Right renal pelvis (tissue), 4 donors: ENCODE measurements around the gene KSR1. TPM values are rescaled to one million over a fixed set of nuclear protein-coding genes. Genes with fewer than 3 reads are reported as not detected.

ENCODE experiments used
- DNase-seq, 4 donors: peaks; one replicate each; pipeline ENCODE4 v3.0.0-alpha.2; 2013; ENCODE audit warnings: low read depth in 4 of 4, low spot score in 3 of 4, missing footprints in 1 of 4
- polyA plus RNA-seq, 4 donors: library from polyadenylated mRNA; unstranded; fragments of 120-200 nt; gene quantifications; one replicate each; pipeline ENCODE4 v1.2.1, GENCODE V29; 2013; ENCODE audit not compliant: insufficient read length in 4 of 4

KSR1 gene
- polyA plus RNA-seq, 4 donors = 41.7 to 54.6 (median 48.1) TPM

DNA sequence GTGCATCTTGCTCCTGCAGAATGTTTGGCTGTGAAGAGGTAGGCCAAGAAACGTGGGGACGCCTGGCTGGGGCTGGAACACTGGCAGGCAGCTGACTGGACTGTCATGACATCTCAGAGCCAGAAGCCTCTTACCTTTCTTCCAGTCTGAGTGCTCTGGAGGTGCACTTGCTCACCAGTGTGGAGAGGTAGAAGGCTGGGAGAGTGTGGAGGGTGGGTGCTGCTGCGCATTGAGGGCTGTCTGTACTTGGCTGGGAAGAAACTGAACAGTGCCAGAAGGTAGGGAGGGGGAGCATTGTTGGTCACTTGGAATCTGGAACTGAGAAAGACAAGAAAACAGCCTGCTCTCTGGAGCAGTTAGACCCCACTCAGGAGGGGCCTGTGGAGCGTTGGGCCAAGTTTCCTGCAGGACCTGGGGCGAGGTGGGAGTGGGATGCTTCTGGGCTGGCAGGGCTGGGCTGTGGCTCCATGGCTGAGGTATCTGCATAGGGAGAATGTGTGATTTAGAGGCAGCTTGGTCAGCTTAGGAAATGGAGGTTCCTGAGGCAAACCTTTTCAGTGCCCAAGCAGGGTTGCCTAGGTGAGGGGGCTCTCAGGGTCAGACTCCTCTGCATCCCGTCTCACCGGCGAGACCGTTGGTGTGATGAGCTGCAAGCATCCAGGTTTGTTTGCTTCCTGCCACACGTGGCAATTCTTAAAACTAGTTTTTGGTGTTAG, 55.1 kb downstream of the KSR1 start:
- DNase-seq = no peak

DNA sequence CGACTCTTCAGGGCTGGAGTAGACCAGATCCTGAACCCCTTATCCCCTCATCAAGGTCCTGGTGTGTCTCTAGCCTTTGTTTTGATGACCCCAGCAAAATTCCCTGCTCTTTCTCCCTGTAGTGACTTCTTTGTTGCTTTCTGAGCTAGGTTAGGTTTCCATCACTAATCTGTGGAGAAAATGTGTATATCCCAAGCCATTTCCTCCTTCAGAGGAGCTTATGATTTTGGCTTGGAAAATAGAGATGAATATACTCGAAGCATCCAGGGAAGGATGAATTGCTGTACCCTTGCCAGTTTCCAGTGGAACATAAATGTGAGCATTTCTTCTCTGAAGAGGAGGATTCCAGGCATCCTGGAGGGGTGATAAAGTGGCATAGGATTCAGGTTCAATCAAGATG, 55.8 kb downstream of the KSR1 start:
- no peak for DNase-seq

DNA sequence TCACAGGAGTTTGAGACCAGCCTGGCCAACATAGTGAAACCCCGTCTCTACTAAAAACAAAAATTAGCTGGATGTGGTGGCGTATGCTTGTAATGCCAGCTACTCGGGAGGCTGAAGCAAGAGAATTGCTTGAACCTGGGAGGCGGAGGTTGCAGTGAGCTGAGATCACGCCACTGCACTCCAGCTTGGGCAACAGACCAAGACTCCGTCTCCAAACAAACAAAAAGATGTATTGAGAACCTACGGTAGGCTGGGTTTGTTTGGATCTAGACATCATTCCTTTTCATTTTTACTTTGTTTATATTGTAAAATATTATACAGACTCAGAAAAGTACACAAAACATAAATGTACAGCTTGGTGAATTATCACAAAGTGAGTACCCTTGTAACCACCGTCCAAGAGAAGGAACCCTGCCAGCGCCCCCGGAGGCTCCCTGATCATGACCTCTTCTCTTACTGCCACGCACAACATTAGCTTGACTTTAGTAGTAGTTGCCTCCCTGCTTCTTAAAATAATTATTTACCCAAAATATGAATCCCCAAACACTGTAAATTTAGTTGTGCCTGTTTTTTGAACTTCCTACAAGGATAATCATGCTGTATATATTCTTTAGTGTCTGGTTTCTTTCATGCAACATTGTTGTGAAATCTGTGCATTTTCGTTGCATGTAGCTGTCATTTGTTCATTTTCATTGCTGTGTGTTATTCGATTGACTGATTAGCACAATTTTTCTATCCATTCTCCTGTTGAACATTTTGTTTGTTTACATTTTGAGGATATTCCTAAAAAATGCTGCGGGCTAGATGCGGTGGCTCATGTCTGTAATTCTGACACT, 56.5 kb downstream of the KSR1 start:
- no peak for DNase-seq

DNA sequence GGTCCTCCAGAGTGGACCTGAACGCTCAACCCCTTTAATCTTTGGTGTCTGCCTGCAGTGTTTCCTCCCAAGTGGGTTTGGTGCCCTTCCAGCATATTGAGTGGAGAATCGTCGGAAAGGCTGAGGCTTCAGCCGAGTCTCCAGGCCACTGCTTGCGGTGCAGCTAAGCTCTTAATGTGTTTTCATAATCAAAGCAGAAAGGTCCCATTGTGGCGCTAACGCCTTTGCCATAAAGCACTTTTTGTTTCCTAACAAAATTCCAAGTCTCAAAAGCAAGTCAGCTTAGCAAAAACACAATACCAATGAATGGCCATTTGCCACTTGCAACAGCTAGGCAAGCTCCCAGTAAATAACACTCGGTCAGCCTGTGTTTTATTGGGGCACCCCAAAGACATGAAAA, 57.6 kb downstream of the KSR1 start:
- no peak for DNase-seq

DNA sequence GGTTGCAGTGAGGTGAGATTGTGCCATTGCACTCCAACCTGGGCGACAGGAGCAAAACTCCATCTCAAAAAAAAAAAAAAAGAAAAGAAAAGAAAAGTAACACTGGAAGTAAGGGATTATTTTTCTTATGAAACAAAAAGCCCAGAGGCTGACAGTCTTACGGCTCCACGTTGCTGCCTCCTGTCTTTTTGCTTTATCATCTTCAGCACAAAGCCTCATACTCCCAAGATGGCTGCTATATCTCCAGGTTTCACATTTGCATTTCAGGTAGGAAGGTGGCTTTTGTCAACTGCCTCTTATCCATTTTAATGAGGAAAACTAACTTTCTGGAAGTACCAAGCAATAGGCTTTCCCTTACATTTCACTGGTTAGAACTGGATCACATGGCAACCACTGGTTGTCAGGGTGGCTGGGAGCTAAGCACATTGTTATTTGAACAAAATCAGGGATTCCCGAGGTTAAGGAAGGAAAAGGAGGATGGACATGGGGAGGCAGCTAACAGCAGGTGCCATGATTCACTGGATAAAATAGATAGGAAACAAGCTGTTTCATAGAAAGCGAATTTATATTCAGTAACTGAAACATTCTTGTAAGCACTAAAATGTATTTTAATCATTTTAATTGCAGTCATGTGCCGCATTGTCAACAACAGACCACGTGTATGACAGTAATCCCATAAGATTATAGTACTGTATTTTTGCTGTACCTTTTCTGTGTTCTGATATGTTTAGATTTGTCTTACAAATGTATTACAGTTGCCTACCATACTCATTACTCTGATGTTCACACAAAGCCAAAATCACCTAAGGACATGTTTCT, 58.6 kb downstream of the KSR1 start:
- no peak for DNase-seq

DNA sequence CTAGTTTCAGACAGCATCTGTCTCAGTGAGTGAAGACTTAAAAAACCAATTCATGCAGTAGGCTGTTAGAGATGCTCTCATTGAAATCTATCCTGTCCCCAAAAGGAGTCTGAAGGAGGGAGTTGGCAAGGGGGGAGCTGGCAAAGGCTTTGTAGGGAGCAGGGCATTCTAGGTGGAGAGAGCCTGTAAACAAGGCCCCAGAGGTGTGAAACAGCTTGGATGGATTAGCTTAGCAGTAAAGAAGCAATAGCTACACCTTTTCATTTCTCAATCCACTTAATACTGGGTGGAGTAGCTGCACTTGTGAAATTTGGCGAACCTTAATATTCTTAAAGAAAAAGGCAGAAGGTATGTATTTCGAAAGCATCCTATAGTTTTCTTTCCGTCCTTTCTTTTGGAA, 61.8 kb downstream of the KSR1 start:
- DNase-seq = no peak

DNA sequence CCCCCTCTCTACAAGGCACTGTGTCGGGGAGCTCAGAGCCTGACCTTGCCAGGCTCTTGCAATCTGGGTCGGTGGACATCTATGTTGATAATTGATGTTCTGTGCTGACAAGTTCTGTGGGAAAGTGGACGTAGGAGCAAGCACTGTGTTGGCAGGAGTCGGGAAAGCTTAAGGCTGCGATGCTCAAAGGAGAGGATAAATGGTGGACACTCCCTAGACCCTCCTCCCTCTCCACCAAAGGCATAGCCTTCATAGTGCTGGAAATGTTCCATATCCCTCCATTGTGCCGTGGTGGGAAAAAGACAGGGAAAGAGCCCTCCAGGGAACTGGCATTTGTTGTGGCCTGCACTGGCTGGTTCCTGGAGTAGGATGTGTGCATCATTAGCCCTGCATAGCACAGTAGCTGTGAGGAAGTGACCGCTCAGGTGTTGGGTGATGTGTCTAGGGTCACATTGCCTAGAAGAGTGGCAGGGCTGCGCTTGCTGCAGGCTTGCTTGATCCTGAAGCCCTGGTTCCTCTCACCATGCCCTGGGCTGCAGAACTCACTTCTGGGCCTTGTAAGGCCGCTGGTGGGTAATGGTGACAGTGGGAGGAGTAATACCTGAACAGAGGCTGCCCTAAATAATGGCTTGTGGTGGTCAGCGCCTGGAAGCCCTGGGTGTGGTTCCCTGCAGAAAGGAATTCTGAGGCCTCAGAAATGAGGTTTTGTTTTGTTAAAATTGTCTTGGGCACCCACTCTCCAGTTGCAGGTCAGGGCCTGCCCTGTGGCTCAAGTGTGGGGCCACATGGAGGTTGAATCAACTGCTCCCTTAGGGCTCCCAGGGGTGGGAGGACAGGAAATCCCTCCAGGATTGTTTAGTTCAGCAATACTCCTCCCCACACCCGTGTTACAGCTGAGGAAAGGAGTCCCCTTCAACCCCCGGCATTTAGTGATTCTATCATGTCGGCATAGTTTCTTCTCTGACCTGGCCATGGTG, 62.6 kb downstream of the KSR1 start:
- DNase-seq = no peak

DNA sequence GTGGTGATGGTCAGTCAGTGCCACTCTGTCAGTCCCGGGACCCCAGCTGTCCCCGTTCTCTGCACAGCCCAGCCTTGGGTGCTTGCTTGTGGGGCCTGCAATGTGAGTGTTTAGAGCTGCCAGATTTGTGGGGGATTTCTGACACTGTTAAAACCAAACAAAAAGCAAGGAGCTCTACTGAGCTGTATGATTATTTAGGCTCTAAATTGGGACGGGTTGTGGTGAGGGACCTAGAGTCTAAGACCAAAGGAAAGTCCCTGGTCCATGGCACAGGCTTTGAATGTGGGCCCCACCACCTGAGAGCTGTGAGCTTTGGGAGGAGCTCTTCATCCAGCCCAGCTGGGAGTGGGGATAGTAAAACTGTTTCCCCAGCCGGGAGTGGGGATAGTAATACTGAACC, 63.3 kb downstream of the KSR1 start:
- no peak for DNase-seq

DNA sequence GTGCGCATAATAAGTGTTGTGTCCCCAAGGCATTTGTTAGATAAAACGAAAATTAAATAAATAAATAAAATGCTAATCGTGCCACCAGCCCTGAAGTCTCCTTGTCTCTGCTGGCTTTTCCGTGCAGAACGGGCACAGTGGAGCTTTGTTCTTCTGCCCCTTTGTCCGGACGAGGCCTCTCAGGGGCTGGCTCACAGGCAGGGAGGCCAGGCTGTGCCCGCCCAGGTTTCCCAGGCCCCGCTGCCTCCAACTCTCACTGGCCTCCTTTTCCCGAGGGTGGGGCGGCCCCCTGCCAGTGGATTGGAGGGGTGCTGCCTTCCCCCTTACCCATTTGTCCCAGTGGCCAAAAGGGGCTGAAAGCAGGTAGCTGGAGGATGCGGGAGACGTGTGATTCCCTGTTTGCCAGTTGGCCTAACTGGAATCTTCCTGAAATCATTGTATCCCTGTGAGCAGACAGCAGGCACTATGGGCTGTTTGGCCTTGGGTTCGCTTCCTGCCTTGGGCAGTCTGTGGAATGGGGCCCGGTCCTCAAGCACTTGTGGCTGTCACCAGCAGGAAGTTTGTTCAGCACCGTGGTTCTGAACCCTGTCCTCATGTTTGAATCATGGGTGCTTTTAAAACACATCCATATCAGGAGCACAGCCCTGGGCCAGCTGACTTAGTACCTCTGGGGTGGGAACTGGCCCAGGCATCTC, 64.4 kb downstream of the KSR1 start:
- DNase-seq = no peak

DNA sequence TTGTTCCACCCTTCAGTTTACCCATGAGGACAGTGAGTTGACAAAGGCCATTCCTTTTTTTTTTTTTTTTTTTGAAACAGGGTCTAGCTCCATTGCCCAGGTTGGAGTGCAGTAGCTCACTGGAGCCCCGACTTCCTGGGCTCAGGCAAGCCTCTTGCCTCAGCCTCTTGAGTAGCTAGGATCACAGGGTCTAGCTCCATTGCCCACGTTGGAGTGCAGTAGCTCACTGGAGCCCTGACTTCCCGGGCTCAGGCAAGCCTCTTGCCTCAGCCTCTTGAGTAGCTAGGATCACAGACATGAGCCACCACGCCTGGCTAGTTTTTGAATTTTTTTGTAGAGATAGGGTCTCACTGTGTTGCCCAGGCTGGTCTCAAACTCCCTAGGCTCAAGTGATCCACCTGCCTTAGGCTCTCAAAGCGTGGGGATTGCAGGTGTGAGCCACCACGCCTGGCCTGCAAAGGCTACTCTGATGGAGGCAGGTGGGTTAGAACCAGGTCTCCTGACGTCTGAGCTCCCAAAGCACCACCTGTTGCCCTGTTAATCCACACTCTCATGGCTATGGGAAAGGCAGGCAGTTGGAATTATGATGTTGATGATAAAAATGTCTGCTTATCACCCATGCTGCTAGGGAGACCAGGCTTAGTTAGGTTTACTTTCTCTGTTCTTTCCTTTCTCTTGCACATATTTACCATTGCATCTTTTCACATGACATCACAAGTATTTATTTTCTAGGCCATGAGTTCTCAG, 65.2 kb downstream of the KSR1 start:
- DNase-seq = no peak

DNA sequence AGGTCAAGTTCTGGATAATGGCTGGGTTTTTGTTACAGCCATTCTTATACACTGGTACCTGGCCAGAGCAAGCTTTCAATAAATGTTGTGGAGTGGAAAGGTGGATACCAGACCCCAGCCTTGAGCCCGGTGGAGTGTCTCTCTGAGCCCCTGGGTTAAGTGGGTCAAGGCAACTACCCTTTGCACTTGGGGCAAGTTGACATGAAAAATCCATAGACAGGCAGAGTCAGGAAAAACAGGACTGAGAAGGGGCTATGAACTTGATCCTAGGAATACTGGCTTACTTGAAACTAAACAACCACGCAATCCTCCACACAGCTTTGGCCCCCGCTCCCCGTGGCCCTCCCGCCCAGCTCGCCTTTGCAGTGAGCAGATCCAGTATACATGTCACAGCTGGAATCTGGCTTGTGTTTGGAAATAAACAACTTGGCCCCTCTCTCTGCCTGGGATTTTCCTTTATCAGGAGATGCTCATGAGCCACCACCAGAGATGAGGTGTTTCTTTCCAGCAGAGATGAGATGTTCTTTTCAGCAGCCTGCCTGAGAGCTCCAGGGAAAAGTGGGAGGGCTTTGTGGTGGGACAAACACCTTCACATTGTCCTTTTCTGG, 65.9 kb downstream of the KSR1 start:
- DNase-seq = no peak

DNA sequence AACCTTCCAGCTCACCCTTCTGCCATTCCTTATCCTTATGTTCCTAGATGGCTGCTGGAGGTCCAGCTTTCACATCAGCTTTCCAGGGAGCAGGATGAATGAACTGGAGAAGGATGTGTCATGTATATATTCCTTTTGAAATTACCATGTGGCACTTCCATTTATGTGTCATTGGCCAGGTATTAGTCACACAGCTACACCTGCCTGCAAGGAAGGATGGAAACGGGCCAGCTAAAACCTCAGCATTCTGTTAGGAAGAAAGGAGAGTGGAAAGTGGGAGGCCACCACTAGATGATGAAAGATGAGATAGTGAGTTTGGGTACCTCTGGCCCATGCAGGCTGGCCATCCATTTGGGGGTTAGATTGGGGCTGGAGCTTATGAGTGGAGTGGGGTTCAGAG, 67.5 kb downstream of the KSR1 start:
- DNase-seq = no peak

DNA sequence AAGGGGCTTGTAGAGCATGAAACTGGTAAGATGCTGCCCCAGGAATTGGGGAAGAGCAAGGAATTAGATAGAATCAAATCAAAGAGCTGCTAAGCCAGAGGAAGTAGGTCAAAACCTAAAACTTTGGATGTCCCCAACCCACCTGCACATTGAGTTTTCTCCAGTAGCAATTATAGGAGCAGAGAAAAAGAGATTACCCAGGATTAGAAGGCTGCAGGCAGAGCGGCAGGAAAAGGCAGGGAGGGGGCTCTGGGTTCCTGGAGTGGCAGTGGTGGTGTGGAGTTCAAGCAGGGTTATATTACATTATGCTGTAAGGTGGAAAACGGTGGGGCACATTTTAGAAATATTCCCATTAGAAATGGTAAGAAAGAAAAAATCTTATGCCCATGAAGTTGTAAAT, 68.3 kb downstream of the KSR1 start:
- DNase-seq = no peak

DNA sequence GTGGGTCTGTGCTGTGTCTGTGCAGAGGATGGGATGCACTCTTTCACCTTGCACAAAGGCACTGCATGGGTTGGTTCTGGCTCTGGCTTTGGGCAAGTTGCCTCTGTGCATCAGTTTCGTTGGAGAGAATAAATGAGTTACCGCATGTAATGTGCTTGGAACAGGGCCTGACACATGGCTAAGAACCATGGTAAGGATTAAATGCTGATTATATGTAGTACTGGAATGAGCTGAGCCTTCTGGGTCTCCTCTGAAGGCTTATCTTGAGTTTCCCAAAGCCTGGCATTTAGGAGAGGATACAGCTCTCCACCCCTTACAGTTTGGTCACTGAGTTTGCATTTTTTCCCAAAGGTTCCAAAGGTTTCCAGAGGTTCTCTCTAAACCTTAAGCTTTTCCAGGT, 69.1 kb downstream of the KSR1 start:
- DNase-seq = no peak

DNA sequence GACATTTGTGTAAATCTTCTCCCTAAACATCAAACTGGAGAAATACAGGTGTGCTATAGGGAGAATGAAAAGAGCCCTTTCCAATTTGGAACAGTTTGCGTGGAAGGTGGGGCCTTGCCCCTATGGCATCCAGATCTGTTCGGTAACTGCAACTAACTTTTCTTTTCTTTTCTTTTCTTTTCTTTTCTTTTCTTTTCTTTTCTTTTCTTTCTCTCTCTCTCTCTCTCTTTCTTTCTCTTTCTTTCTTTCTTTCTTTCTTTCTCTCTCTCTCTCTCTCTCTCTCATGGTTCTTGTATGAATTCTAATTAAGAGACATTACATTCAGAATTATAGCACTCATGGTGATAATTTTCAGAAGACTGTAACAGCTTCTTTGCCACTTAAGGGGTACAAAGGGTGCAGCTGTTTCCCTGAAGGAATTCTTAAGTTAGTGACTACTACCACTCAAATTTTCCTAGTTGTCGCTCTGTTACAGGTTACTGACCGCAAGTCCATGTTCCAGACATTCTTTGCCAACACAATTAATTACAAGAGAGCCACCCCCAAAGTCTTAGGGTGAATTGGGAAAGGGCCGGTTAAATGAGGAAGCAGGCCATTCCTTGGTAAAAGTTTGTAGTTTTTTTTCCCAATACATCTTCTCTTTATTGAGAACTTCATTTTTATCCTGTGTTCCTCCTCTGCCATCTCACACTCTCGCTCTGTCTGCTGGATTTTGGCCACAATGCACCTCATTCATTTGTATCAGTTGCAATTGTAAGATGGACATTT, 69.8 kb downstream of the KSR1 start:
- DNase-seq = no peak

DNA sequence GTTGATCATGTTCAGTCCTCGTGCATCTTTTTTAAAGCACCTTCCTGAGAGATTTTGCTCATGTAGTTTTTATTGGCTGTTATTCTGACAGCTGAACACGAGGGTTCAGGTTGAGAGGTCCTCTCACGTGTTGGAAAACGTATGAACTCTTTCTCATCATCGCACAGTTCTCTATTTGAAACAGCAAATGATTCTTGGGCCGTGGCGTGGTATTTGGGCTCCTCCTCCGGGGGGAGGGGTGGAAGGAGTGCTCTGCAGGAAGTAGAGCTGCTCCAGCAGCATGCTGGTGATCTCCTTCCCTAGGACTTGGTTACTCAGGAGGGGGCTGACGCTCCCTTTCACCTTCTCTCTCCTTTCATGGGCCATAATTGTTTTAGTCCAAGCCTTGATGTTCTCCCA, 70.4 kb downstream of the KSR1 start:
- no peak for DNase-seq

DNA sequence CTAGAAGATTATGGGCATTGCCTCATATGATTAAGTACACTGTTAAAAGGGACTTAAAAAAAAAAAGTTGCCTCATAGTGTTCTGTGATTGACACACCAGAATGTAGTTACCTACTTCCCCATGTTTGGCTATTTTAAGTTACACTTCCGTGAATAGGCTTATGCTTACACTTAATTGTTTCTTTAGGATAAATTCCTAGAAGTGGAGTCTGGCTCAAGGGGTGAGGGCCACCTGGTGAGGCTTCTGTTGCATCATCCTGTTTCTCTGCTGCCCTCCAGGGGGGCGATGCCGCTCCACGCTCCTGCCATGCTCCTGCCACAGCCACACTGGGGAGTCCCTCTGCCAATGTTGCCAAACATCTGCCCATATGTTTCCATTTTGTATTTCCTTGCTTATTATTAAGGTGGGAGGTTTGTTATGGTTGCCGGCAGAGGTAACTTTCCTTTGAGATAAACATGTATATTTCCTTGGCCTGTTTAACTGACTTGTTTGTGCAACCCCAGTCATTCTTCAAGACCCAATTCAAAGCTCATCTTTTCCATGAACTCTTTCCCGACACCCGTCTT, 73.1 kb downstream of the KSR1 start:
- no peak for DNase-seq
